NCI-H1105 treated with DMSO at 0.1 percent for 48 hours (cell line): Measurements from ENCODE around the gene LAMA5.

Experiments used
- DNase-seq: peaks from one replicate; lab custom pipeline; 2025; lab: John Stamatoyannopoulos, UW

The LAMA5 gene

DNA sequence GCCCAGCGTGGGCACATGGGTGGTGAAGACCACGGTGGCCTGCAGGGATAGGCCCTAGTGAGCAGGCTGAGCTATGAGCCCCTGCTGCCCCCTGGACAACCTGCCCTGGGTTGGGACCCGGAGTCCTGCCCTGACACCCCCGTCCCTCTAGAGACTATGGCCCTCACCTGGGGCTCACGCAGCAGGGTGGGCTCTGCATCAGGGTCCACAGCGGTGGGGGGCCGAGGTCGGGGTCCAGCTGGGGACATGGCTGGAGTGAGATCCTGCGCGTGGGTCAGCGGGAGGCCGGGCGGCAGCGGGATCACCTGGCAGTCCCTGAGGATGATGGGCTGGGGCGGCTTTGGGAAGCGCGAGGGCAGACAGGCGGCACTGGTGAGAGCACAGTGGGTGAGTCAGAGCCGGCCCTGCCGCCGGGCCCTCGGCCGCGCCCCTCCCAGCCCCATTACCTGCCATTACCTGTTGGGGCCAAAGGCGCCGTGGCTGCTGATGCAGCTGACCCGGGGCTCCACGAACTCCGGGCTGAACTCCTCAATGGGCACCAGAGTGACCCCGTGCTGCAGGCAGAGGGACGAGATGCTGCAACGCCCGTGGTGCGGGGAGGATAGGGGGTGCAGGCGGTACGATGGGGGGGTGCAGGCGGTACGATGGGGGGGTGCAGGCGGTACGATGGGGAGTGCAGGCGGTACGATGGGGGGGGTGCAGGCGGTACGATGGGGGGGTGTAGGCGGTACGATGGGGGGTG, 36.4 kb downstream of the LAMA5 start:
- no peak for DNase-seq

DNA sequence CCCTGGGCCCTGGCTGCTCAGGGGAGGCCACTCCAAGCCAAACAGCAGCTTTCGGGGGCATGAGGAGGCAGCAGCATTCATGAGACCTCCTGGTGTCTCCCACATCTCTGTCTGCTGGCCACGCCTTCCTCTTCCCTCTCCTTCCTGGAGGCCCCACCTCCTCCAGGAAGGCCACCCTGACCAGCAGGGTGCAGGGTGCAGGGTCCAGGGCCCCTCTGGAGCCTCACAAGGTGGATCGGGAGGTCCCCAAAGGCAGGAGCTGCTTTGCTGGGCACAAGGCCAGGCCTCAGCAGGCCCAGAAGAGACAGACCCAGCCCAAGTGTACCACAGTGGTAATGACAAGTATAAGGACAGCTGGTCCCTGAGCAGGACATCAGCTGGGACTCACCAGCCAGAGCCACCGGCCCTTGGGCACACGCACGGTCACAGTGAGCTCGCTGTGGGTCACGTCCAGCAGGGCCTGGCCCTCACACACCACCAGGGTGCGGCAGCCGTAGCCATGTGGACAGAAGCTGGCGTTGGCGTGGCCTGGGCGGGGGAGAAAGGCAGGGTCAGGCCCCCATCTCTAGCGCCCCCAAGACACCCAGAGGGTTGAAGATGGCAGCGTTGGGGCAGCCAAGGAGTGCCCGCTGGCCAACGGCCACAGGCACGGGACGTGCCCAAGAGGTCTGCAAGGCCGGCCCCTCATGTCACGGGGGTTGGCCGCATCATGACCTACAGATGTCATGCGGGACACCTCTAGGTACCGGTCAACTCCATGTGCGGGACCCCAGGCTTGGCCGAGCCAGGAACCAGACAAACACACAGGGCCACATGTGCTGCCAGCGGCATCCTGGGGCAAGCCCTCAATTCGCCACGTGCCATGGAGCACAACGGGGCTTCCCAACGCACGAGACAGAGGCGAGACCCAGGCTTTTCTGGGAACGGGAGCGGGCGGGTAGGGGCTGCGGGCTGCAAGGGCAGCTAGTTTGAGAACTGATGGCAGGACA, 37.4 kb downstream of the LAMA5 start:
- DNase-seq: no peak

DNA sequence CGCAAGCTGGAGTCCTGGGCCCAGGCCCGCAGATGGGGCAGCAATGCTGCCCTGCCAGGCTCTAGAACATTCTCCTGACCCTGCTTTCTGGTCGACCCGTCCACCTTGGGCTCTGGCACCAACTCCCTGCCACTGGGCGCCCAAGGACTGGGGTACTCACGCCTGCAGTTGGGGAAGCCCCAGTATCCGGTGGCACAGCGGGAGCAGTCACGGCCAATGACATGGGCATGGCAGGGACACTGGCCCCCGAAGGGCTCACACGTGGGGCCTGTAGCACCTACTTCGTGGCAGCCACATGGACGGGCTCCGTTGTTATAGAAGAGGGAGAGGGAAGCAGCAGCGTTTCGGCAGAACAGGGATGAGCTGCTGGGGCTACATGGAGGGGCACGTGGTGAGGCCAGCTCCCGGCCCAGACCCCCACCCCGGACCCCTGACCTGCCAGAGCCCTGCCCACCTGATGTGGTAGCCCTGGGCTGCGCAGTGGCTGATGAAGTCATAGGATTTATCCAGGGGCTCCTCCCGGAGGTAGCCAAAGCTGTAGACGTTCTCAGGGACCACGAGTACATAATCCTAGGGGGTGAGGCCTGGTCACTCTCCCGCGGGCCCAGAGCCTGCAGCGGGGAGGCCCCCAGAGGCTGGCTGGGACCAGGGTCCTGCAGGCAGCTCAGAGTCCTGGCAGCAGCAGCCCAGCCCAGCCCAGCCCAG, 38.3 kb downstream of the LAMA5 start:
- DNase-seq: no peak

DNA sequence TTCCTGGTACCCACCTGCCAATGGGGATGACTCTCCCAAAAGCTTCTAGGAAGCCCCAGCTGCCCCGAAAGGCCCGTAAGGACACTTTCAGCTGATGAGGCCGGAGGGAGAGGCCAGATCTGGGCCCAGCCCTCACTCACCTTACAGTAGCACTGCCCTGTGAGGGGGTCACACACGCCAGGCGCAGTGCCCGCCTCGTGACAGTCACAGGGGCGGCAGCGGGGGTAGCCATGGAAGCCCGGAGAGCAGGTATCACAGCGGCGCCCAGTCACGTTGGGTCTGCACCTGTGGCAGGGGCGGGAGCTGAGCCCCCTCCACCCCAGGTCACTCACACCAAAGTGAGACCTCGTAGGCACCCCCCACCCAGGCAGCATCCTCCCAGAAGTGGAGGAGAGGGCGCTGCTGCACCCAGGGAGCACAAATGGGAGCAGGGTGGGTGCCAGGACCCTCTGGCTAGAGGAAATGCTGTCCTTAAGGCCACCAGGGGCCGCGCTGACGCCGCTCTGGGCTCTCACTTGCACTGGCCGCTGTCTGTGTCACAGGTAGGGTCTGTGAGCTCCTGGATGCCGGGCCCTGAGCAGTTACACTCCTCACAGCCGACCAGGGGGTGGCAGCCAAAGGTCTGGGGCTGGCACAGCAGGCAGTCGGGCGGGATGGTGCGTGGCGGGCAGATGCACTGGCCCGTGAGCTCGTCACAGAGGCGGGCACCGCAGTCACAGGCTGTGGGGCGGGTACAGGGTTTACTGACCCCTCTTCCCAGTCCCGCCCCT, 39.2 kb downstream of the LAMA5 start:
- DNase-seq: no peak

DNA sequence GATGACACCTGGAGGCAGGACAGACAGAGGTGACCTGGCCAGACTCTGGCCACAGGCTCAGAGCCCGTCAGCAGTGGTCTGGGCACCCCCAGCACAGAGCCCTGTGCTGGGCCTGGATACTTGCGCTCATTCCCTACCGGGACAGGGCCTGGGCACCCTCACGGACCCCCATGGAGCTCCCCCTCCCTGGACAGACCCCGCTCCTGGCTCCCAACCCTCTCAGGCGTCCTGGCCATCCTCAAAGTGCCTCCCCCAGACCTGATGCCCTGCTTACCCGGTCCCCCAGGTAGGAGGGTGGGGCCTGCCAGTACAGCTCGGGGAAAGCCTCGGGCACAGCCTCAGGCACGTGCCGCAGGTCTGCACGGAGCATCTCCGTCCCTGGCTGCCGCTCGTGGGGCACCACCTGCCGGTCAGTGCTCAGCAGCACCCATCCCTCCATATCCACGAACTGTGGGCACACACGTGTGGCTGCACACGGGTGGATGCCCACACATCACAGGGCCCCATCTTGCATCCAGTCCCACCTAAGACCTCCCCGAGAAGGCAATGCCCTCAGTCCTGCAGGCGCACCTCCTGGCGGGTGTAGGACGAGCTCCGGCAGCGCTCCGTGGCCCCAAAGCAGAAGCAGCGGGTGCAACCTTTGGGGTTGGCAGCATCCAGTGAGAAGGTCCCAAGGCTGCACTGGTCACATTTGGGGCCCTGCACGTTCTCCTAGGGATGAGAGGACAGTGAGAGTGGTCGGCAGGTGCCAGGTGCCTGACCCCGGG, 40.0 kb downstream of the LAMA5 start:
- DNase-seq: no peak

DNA sequence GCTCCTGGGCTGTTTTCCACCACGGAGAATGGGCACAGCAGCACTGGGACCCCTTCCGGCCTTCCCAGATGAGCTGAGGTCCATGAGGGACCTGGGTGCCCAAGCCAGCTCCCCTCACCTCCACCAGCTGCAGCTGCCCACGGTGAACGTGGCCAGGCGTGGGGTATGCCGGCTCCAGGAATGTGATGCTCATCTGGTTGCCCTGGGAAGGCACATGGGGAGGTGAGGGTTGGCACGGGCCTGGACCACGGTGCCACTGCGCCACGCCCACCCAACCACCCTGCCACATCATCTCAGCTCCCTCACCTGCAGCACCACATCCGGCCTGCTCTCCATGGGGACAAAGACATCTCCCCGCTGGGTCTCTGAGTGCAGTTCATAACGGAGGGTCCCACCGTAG, 40.6 kb downstream of the LAMA5 start:
- no peak for DNase-seq

DNA sequence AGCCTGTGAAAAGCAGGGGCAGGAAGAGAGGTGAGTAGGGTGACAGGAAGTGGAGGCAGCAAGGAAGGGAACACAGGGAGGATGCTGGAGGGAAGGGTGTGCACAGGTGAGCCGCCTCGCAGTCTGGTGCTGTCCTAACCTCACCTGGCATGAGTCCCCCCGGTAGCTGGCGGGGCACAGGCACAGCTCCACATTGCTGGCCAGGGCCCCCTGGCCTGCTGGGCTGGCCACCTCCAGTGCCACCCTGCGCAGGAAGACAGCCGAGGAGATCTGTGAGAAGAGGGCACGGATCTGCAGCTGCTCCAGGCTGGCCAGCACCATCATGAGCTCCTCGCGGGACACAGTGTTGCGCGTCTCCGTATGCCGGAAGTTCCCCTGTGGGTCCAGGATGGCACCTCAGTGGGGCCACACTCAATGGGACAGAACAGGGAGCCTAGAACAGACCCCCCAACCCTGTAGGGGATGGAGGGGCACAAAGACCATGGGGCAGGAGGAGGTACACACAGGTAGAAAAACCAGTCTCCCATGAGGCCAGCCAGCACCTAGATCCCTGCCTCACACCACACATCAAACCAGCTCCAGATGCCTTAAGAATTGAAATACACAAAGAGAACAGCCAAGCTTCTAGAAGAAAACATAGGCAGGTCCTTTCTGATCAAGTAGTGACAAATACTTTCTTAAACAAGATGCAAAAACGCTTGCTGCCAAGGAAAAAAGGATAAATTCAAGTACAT, 41.8 kb downstream of the LAMA5 start:
- no peak for DNase-seq

DNA sequence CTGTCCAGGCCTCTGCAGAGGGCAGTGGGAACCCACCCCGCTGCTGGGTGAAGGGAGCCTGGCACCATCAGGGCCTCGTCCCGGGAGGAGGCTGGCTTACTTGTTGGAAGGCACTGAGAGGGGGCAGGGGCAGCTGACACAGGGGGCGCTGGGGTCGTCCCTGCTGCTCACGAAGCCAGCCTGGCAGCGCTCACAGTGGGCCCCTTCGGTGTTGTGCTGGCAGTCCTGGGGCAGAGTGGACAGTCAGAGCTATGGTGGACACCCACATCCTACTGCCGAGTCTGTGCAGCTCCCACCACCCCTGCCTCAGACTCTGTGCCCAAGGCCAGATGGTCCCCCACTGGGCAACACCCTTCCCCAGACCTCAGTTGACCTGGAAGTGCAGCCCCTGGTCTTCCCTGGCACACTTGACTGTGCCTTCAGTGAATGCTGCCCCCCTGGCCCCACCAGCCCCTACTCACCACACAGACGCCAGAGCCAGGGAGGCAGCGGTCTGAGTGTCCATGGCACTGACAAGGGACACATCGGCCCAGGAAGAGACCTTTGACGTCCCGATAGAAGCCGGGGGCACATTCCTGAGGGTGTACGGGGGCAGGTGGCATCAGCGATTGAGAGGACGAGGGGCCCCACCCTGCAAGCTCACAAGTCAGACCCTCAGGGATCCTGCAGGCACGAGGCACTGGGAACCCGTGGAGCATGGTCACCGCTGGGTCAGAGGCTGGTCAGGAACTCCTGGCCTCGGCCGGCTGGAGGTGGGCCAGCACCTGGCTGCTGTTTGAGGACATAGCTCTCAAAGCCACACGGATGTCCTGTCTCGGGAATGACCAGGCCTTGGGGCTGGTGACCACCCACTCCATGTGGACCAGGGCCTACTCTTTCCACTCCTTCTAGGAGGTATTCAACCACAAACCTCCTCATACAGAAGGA, 42.9 kb downstream of the LAMA5 start:
- DNase-seq: no peak

DNA sequence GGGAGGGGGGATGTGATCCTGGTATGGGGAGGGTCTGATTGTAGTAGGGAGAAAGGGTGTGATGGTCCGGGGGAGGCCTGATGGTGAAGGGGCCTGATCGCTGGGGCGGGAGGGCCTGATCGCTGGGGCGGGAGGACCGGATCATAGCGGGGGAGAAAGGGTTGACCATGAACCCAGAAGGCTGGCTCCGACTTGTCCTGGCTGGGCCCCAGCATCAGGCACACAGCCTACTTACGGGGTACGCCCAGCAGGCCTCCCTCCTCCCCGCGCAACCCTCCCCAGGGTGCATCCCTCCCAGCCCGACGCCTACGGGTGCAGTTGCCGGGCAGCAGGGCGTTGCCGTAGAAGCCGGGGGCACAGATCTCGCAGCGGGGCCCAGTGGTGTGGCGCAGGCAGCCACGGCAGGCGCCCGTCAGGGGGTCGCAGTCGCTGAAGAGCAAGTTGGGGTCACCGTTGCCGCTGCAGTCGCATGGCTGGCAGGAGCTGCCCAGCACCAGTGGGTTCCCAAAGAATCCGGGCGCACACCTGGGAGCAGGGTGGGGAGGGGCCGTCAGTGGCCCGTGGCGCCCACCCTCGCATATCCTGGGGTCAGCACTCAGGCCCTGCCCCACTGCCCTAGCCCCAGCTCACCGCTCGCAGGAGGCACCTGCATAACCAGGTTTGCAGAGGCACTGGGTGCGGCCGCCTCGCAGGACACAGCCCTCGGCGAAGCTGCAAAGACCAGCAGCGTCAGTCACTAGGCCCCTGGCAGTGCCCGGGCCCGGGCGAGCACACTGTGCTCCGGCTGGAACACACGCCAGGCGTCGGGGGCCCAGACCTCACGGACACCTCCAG, 43.7 kb downstream of the LAMA5 start:
- DNase-seq: no peak

DNA sequence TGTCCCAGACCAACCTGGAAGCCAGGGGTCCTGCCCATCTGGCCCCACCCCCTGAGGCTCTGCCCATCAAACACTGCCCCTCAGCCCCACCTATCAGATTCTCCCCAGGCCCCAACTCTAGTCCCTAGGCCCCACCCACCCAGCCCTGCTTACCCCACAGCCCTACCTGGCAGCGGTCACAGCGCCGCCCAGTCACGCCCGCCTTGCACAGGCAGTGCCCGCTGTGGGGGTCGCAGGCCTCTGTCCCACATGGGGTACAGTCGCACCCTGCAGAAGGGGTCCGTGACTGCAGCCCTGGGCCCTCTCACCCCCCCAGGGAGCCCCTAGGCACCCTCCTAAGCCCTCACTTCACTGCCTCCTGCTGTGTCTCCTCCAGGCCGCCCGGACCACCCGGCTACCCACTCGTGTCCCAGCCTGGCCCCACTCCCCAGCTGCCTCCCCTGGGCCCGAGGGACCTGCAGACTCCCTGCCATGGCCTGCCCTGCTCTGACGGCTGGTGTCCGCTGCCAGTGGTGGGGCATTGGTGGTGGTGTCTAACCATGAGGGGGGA, 44.5 kb downstream of the LAMA5 start:
- no peak for DNase-seq

DNA sequence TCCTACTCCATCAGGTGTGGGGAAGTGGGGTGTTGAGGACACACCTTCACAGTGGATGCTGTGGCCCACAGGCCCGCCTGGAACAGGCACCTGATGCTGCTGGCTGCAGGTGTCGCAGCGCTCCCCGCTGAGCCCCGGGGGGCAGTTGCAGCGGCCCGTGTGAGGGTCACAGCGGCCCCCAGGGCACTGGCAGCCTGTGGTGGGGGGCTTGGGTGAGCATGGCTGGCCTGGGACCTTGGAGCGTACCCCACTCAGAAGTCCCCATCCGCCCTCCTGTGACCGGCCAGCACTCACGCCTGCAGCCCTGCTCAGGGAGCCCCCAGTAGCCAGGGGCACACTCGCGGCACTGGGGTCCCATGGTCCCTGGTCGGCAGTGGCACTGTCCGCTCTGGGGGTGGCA, 45.1 kb downstream of the LAMA5 start:
- DNase-seq: no peak

DNA sequence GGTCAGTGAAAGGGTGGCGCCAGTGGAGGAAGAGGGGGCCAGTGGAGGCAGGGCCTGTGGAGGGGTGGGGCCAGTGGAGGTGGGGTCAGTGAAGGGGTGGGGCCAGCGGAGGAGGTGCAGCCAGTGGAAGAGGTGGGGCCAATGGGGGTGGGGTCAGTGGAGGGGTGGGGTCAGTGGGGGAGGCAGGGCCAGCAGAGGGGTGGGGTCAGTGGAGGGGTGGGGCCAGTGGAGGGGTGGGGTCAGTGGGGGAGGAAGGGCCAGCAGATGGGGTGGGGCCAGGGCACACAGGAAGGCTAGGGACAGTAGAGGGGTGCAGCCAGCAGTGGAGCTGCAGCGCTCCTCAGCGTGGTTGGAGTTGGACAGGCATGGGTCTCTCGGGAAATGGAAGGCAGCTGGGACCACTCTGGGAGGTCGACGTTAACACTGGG, 45.6 kb downstream of the LAMA5 start:
- DNase-seq: no peak

DNA sequence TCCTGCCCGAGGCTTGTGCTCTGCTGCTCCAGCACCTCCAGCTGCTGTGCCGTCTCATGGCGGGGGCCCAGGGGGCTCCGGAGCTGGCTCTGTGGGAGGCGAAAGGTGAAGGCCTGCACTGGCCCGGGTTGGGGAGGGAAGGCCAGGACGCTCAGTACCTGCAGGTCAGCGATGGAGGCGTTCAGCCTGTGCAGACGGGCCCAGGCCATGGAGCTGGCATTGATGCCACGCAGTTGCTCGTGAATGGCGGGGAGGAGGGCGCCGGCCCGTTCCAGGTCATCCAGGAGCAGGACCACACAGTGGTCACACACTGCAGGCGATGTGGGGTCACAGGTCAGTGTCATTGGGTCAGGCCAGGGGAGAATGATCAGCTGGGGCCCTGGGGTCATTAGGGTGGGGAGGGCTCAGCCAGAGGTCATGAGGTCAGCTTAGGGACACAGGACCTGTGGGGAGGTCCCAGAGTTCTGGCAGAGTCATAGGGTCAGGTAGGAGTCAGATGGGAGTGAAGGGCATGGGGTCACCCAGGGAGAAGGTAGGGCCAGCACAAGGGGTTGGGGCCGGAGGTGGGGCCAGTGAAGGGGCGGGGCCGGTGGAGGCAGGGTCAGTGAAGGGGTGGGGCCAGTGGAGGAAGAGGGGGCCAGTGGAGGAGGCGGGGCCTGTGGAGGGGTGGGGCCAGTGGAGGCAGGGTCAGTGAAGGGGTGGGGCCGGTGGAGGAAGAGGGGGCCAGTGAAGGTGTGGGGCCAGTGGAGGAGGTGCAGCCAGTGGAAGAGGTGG, 46.3 kb downstream of the LAMA5 start:
- no peak for DNase-seq

DNA sequence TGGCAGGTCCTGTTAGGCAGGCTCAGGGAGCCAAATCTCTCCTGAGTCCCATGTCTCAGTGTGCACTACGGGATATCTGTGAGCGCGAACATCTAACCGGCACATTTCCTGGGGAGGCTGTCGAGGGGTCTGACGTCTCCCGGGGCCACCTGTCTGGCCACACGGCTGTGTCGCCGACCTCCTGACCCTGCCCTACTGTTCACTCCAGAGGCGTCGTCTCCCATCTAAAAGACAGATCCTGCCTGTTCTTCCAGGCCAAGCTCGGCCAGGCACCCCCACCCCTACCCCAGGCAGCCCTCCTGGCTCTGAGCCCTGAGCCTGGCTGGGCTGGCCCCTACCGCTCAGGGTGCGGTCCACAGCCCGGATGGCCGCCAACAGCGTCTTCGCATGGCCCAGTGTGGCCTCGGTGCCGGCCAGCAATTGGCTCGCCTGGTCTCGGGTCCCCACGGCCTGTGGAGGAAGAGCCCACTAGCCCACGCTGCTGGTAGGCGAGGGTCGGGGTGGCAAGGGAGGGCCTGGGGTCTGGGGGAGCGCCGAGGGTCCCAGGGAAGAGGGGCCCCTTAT, 47.7 kb downstream of the LAMA5 start:
- no peak for DNase-seq

DNA sequence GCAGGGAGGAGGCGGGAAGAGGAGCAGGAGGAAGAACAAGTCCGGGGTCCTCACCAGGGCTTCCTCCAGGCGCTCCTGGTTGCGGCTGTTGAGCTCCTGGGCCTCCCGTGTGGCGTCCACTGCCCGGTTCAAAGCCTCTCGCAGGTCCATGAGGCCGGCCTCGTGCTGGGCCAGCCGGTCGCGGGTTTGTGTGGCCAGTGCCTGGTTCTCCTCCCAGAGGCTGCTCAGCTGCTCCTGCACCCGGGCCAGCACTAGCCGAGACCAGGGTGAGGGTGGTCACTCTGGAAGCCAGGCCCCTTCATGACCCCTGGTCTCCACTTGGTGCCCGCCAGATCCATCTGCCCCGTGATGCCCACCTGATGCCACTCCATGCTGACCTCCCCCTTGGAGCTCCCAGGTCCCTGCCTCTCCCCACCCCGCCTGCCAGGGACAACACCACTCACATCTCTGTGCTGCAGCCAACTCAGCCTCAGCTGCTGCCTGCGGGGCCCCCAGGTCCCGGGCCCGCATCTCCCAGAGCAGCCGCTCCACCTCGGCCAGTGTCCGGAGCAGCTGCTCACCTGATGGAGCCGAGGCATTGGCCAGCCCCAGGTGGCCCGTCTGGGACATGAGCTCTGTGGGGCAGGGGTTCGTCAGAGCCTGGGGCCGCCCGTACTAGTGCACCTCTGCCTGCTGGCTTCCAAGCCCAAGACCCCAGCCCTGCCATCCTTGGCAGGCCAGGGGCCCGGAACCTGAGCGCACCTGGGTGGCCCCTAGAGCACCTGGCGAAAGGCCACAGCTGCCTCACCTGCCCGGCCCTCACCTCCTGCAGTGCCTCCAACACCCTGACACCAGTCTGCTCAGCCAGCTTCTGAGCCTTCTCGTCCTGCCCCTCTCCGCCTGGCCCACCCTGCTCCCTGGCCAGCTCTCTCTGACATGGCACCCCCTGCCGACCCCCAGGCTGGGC, 48.4 kb downstream of the LAMA5 start:
- no peak for DNase-seq
